ENCODE measurements around the gene SCAANT1. TPM values are rescaled to one million over a fixed set of nuclear protein-coding genes. Genes with fewer than 3 reads are reported as not detected.

The SCAANT1 gene
- total RNA-seq, 1 experiment from 2014 or later: not detected

GRCh38 chr3:63933459-63933858 lies 21.3 kb upstream of the SCAANT1 start:
- peaks cover 39 to 42% of the 10 kb centered on the region in 2 experiments for H3K4me1 Mint-ChIP-seq
- WGBS (ENCODE audit: extremely low coverage, insufficient read length, low lambda C conversion rate): no CpG with 5 or more reads among the region's 1 CpG
- no peak overlapping the region for H3K4ac ChIP-seq (ENCODE audit: low read depth, low read length)

More at GRCh38 chr3:63933459-63933858, 21.3 kb upstream of the SCAANT1 start:
- no peak overlapping the region for H3K14ac ChIP-seq (ENCODE audit: insufficient read depth, low read length)
- H3K27me3 ChIP-seq (ENCODE audit: insufficient read depth, low read length): no peaks in the 10 kb centered on the region
- H3K9me3 Mint-ChIP-seq: no peaks in the 10 kb centered on the region
- no peak overlapping the region for H2BK15ac ChIP-seq (ENCODE audit: low read depth, low read length)
- H4K91ac ChIP-seq (ENCODE audit: insufficient read length, low read depth, low read length): no peak overlapping the region
- no peak overlapping the region for H3K56ac ChIP-seq (ENCODE audit: insufficient read length, low read depth, low read length)
- H2BK20ac ChIP-seq (ENCODE audit: low read depth, low read length, poor library complexity, severe bottlenecking): no peak overlapping the region
- no peak for DNase-seq
- H2AK5ac ChIP-seq (ENCODE audit: insufficient read length, low read length): no peak overlapping the region
- no peak overlapping the region for H3K4me2 ChIP-seq (ENCODE audit: insufficient read depth, insufficient read length, low read length)
- no peaks in the 10 kb centered on the region for H3K9me3 ChIP-seq (ENCODE audit: control insufficient read depth, low read depth, low read length)
- H3K23ac ChIP-seq (ENCODE audit: insufficient read length, low read depth, low read length): no peak overlapping the region
- no peak overlapping the region for H2BK120ac ChIP-seq (ENCODE audit: low read depth, low read length, poor library complexity, severe bottlenecking)
- H3K9ac ChIP-seq (ENCODE audit: extremely low read depth, insufficient read length, low read length): no peak overlapping the region
- H4K5ac ChIP-seq (ENCODE audit: insufficient read length, low read depth, low read length): no peak overlapping the region
- H3T11ph ChIP-seq (ENCODE audit: low read length): no peak overlapping the region
- H2AFZ ChIP-seq (ENCODE audit: low read length): no peak overlapping the region
- H2BK5ac ChIP-seq (ENCODE audit: insufficient read length, low read length): no peak overlapping the region
- TF ChIP-seq CTCF (conservative IDR thresholded peaks at IDR 0.05): no peak
- H3K79me1 ChIP-seq (ENCODE audit: insufficient read depth, low read depth, low read length, poor library complexity, severe bottlenecking): peaks cover 3% of the 10 kb centered on the region
- H3K27ac ChIP-seq (ENCODE audit: insufficient read length, low read depth, low read length): no peak overlapping the region
- no peaks in the 10 kb centered on the region for H3K23me2 ChIP-seq (ENCODE audit: insufficient read length, low read depth, low read length, poor library complexity, severe bottlenecking)
- no peaks in the 10 kb centered on the region for H3K27me3 Mint-ChIP-seq (ENCODE audit: low read depth)
- peaks cover 4% of the 10 kb centered on the region; the same call in 1 of the 2 replicates for H3K4me1 ChIP-seq (ENCODE audit: insufficient read depth, low read length)
- H3K36me3 Mint-ChIP-seq (ENCODE audit: insufficient read depth in 1 of 3, low read depth in 3 of 3): no peaks in the 10 kb centered on the region
- H4K8ac ChIP-seq (replicated peaks; ENCODE audit: insufficient read length, low read depth, low read length): no peak overlapping the region
- H3K79me2 ChIP-seq (ENCODE audit: insufficient read depth, low read length): no peaks in the 10 kb centered on the region
- peaks cover 1% of the 10 kb centered on the region for H4K20me1 ChIP-seq (ENCODE audit: control insufficient read depth, insufficient read depth, insufficient read length)
- no peak overlapping the region for H3K4me3 Mint-ChIP-seq
- no peak overlapping the region for H3K18ac ChIP-seq (ENCODE audit: insufficient read length, low read depth, low read length)
- H3K27ac Mint-ChIP-seq: peak overlapping the region in 2 of 3 experiments; percentile 41 to 73; a peak in 2 of 7 replicates
- H2BK12ac ChIP-seq (ENCODE audit: insufficient read length, low read depth, low read length): no peak overlapping the region

Measured in H9 (cell line).